WI38 (cell line): ENCODE measurements around the gene ASPHD1.
"Not testable (repeated sequence)": the region's sequence is repeated elsewhere in the genome, so short reads cannot be mapped to it uniquely, and the experiment has no call there.

Experiments
- H3K4me3 ChIP-seq: 2 replicates; pipeline ENCODE4 v1.5.1; 2011; ENCODE audit warnings: low read depth, mild to moderate bottlenecking, control low read depth, low read length
- CTCF ChIP-seq: IDR thresholded peaks from 2 replicates; pipeline ENCODE4 v1.5.1; 2012; ENCODE audit warnings: low read depth, mild to moderate bottlenecking, control low read depth, low read length

The ASPHD1 gene

GRCh38 chr16:29926711-29927052 lies 26.4 kb downstream of the ASPHD1 start:
- TF ChIP-seq CTCF, result no peak
- peak overlapping the region; percentile 93 for H3K4me3 ChIP-seq

- peak overlapping the region; percentile 93 for H3K4me3 ChIP-seq
- TF ChIP-seq CTCF, result no peak
Measured at GRCh38 chr16:29927070-29927905, 27.0 kb downstream of the ASPHD1 start.

- not testable (repeated sequence) for H3K4me3 ChIP-seq
Measured at GRCh38 chr16:29931750-29932149, 31.5 kb downstream of the ASPHD1 start.

- TF ChIP-seq CTCF, result no peak
- H3K4me3 ChIP-seq, result no peak overlapping the region
Measured at GRCh38 chr16:29940656-29941055, 40.4 kb downstream of the ASPHD1 start.

- TF ChIP-seq CTCF, result peak; percentile 36; the same call in 1 of the 2 replicates
- peak overlapping the region; percentile 22; the same call in 1 of the 2 replicates for H3K4me3 ChIP-seq
Measured at GRCh38 chr16:29943846-29944799, 43.8 kb downstream of the ASPHD1 start.

GRCh38 chr16:29947897-29948296 lies 47.6 kb downstream of the ASPHD1 start:
- no peak overlapping the region for H3K4me3 ChIP-seq
- TF ChIP-seq CTCF, result no peak

GRCh38 chr16:29950806-29951461 lies 50.6 kb downstream of the ASPHD1 start:
- TF ChIP-seq CTCF, result no peak
- H3K4me3 ChIP-seq, result no peak overlapping the region
